Erythroblast (primary cell): ENCODE measurements around the gene ADAR.

Source experiments
- GATA1 ChIP-seq: IDR thresholded peaks from 2 replicates; pipeline ENCODE4 v1.6.1; 2011; ENCODE audit warnings: low read depth, mild to moderate bottlenecking, control low read depth, low read length, moderate library complexity
- POLR2A ChIP-seq: IDR thresholded peaks from 2 replicates; pipeline ENCODE4 v1.6.1; 2011; ENCODE audit warnings: mild to moderate bottlenecking, low read length

- TF ChIP-seq POLR2A = no peak
- no peak for TF ChIP-seq GATA1
Measured at GRCh38 chr1:154589780-154590179, 18.2 kb downstream of the ADAR start.
